Measurements from ENCODE around the gene FOXB2.
"Not testable (repeated sequence)": the region's sequence is repeated elsewhere in the genome, so short reads cannot be mapped to it uniquely, and the experiment has no call there.

Gene FOXB2

GRCh38 chr9:77019236-77019925 lies at the start of gene FOXB2:
FOXB2 (plus strand) TSS chr9:77019655; CDS start chr9:77019655, 0 bp downstream.
- peak; percentile 1 for DNase-seq

GRCh38 chr9:76969716-76970115 lies 49.7 kb upstream of the FOXB2 start:
- DNase-seq: no peak

DNA sequence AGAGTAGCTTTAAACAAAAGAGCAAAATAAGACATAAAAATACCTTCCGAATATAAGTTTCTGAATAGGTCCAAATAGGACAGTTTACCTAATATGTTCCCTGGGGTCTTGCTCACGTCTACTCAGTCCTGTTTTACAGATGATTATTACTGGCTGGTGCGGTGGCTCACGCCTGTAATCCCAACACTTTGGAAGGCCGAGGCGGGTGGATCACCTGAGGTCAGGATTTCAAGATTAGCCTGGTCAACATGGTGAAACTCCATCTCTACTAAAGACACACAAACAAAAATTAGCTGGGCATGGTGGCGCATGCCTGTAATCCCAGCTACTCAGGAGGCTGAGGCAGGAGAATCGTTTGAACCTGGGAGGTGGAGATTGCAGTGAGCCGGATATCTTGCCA lies 40.6 kb upstream of the FOXB2 start:
- not testable (repeated sequence) for DNase-seq

DNA sequence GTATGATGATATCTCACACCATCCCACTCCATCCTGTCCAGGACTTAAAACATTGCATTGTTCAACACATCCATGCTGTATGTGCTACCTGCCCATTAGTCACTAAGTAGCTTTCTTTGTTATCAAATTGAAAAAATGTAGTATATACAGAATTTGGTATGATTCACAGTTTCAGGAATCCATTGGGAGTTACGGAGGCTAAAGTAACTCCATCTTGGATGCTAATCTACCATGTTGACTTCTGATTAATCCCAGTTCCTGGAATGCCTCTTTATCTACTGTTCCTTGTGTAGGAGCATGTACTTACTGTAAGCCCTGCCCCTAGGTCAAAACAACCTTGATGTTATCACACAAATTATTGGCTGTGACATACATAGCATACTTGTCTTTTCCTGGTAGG lies 38.9 kb upstream of the FOXB2 start:
- no peak for DNase-seq

DNA sequence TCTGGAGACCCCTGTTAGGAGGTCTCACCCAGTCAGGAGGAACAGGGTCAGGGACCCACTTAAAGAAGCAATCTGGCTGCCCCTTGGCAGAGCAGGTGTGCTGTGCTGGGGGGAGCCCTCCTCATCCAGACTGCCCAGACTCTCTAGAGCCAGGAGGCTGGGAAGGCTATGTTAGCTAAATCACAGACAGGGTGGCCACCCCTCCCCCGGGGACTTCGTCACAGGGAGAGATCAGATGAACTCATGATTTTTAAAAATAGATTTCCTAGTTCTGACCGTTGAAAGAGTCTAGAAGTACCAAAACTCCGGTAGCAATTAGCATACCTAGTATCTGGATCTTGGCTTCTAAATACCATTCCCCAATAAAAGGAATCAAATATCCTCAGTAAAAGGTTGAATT lies 35.0 kb upstream of the FOXB2 start:
- DNase-seq: no peak

- no peak for DNase-seq
Measured at GRCh38 chr9:76985581-76985980, 33.9 kb upstream of the FOXB2 start.

- peak; percentile 39 for DNase-seq
Measured at GRCh38 chr9:76987594-76988200, 31.8 kb upstream of the FOXB2 start.

- DNase-seq: no peak
Measured at GRCh38 chr9:76988941-76989340, 30.5 kb upstream of the FOXB2 start.

DNA sequence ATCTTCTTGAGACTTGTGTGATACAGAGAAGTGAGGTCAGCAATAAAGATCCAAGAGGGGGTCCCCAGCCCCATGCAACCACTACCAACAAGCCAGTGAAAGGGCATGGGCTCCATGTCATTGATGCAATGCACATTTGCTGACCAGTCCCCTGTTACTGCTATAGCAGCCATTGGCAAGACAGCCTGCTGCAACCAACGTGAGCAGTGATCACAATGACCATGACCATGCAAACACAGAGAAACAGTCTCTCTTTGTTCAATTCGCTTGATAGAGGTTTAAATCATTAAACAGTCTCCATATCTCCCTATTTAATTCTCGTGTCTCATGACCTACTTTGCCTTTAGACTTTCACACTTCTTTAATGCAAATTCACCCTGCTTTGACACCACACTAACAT lies 30.0 kb upstream of the FOXB2 start:
- no peak for DNase-seq

DNA sequence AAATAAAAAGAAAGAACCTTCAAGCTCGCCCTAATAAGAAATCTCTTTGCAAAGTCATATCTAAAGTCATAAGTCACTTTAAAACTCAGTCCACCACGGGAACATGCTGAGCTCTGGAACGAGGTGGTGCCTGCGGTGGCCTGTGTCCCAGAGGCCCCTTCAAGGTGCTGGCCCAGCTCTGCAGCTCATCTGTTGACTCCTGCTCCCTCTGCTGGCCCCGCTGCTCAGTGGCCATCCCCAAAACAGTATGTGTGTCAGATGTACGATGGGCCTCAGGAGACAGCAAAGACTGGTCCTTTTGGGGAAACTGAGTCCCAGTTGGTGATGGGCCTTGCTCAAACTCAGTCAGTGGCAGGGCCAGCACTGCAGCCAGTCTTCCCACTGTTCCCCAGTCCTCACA lies 22.8 kb upstream of the FOXB2 start:
- no peak for DNase-seq

DNA sequence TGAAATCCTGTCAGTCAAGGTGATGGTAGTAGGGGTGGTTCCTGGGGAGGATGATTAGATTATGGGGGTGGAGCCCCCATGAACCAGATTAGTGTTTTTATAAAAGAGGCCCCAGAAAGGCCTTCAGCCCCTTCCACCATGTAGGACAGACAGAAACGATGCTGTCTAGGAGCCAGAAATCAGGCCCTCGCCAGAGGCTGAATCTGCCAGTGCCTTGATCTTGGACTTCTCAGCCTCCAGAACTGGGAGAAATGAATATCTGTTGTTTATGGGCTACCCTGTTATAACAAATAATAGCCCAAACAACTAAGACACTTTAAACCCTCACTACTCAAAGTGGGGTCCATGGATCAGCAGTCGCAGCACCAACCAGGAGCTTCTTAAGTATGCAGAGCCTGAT lies 20.2 kb upstream of the FOXB2 start:
- DNase-seq: no peak

DNA sequence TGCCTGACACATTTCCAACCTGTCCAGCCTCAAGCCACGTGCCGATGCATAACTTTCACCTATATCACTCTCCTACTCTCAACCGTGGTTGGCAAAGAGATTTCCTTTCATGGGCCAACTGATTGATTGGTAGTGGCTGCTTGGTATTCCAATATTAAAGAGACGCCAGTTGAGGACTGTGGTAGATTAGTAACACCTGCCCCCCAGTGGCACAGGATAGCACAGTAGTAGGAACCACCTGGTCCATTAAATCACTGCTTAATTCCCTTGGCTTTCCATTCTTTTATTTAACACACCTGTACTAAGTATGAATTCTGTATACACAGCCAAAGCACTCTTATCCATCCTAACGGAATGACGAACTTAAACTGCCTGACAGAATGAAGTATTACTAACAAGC lies 19.1 kb upstream of the FOXB2 start:
- no peak for DNase-seq

GRCh38 chr9:77003366-77003765 lies 16.1 kb upstream of the FOXB2 start:
- DNase-seq: no peak

- no peak for DNase-seq
Measured at GRCh38 chr9:77005216-77005615, 14.2 kb upstream of the FOXB2 start.

- DNase-seq: no peak
Measured at GRCh38 chr9:77010527-77010926, 8.9 kb upstream of the FOXB2 start.

GRCh38 chr9:77011973-77012821 lies 7.3 kb upstream of the FOXB2 start:
- peak; percentile 73 for DNase-seq

GRCh38 chr9:77013206-77013931 lies 6.1 kb upstream of the FOXB2 start:
- no peak for DNase-seq

DNA sequence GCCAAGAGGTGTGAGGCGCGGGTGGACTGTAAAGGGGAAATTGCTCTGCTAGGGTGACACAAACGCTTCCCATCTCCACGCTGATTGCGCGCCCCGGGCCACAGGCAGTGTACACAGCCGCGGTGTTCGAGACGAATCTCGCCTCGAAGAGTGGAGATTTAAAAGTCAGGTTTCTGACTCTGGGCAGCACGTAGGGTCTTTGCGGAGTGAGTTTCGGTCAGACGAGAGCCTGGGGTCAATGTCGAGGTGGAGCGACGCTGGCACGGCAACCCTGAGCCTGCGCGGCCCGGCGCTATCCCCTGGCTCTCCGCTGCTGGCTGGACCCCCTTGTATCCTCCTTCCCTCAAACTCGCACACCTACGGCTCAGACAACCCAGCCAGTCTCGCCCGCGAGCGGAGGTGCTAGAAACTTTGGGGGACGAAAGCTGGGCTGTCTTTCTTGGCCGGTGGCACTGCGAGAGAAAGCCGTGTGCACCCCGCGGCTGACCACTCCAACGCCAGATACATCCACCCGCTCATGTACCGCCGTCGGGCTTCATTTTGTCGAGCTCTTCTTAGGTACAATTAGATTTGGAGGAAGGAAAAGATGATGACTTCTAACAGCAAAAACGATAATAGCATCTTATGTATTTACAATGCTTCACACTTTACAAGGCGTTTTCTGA lies 5.4 kb upstream of the FOXB2 start:
- DNase-seq: no peak

DNA sequence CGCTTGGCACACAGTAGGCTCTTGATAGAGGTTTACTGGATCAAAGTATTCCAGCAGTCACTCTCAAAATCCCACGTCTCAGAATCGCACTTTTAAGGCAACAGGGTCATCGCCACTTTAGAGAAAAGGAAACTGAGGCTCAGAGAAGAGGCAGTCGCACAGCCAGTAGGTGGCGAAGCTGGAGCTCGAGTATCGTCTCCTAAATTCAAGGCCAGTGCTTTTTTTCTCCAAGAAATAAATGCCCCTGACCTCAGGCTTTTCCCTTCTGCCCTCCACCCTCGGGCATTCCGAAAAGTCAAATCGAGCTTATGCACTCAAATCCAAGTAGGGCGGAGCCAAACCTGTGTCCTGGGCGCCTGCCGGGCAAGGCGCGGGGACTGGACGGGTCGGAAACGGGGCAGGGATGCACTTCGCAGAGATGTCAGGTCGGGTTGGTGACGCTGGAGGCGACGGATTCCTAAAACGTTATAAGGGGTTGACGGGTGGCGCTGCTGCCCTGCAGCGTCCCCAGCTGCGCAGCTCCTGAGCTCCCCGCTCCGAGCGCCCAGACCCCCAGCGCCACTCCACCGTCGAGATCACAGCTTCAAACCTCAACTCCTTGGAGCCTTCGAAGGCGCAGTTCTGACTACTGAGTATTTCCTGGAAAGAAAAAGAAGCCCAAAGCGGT lies 4.7 kb upstream of the FOXB2 start:
- DNase-seq: peak; percentile 3

DNA sequence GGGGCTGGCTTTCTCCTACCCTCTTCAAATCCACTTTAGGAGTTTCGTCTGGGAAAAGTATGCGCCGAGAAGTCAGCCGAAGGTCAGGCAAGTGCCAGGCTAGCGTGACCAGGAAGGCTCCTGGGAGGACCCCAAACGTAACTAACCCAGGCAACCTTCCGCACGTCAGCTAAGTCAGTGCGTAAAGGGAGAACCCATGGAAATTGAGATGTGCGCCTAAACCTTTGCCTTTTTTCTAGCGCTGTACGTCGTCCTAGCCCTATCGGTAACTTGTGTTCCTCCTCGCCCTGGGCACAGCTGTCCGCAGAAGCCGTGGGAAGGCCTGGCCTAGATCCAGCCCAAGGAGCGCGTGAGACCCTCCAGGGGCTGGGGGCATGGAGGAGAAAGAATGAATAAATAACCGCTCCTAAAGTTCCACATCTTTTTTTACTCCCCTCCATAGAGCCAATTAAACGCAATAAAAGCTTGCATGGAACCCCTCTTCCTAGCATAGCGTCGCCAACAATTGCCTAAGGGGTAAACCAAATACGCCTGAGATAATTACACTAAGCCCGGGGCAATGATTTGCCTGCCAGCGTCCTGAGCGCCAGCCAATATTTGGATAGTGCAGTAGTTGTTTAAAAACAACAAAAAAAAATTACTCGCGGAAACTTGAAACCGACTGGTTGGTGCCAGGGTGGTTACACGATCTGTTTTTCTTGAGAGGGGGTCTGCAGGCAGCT lies 4.0 kb upstream of the FOXB2 start:
- DNase-seq: peak; percentile 46

GRCh38 chr9:77016121-77016525 lies 3.3 kb upstream of the FOXB2 start:
- no peak for DNase-seq
